ENCODE data around the gene PRKAG2. TPM values are rescaled to one million over a fixed set of nuclear protein-coding genes. Genes with fewer than 3 reads are reported as not detected.

Gene PRKAG2
- total and polyA plus RNA-seq, 2 of the 8 experiments (the other 6 are each of a cell fraction or from before 2014, with no cell fraction given): 7.5 to 18.1 TPM

DNA sequence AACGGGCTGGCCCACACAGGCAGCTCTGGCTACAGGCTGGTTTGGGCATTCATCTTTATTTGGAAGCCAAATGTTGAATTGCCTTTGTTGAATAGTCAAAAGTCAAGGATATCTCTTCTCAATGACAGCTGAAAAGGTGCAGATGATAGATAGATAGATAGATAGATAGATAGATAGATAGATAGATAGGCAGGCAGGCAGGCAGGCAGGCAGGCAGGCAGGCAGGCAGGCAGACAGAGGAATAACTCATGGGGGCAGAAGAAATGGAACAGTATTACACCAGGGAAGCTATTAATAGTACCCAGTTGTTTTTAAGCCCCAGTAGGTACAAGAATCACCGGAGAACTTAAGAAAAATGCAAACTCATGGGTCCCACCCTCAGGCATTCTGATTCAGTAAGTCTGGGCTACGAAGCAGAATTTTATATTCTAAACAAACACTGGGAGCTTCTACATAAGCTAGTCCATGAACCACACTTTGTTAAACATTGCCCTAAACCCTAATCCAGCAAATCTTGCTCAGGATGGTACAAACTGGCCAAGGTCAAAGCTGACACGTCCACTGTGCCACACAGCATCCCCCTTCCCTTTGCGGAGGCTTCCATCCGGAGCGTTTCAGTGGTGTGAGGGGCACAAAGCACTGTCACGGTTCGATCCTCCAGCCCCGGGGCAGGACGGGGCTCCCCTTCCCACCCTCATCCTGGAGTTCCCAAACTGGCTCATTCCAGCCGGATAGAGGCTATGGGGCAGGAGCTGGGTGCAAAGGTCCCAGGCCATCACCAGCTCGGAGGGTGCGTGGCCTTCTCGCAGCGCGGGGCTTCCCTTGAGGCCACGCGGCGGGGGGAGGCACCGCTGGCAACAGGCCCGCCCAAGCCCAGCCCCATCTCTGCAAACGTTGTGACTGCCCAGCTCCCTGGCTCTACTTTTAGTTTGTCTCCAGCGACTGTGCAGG, 6.7 kb downstream of the PRKAG2 start:
- POLR2A ChIA-PET (ENCODE audit: partially characterized antibody): no interaction called here
- H3K4me3 ChIP-seq (ENCODE audit: extremely low read depth in 1 of 4, insufficient read depth in 2 of 4, low read depth in 3 of 4, low read length in 4 of 4): no peak overlapping the region
- CTCF ChIA-PET (ENCODE audit: partially characterized antibody): interaction anchor here (0.6 to 3.5 kb wide), 11 partner anchors 10 to 277 kb away, joined by 3 to 22 read pairs (median 3); no protein-coding TSS in a partner anchor
- H3K56ac ChIP-seq (replicated peaks; ENCODE audit: insufficient read length, low read depth, low read length): no peak overlapping the region
- H3K79me1 ChIP-seq (ENCODE audit: low read depth, low read length): no peaks in the 10 kb centered on the region
- no peak overlapping the region for H2AFZ ChIP-seq (ENCODE audit: low read length)
- WGBS, 2 experiments (ENCODE audit: extremely low coverage in 1 of 2, insufficient coverage in 1 of 2, insufficient read length in 1 of 2, insufficient replicate concordance in 2 of 2, low coverage in 1 of 2, low lambda C conversion rate in 2 of 2, missing lambda C conversion rate in 1 of 2): 93% methylated on average over 23 of the region's 24 CpGs; no CpG with 5 or more reads in 1 of the 2 experiments
- H4K20me1 ChIP-seq (replicated peaks in 1 of 2; ENCODE audit: control insufficient read depth in 1 of 2, insufficient read depth in 2 of 2, low read length in 2 of 2): no peaks in the 10 kb centered on the region
- no peak overlapping the region for H4K5ac ChIP-seq (ENCODE audit: insufficient read length, low read depth, low read length)
- no peaks in the 10 kb centered on the region for H3K36me3 ChIP-seq (ENCODE audit: control insufficient read depth in 2 of 4, insufficient read depth in 4 of 4, low read length in 3 of 4)
- no peak overlapping the region for H2BK12ac ChIP-seq (ENCODE audit: low read depth, low read length)
- H3K4ac ChIP-seq (replicated peaks; ENCODE audit: insufficient read length, low read depth, low read length): no peak overlapping the region
- no peaks in the 10 kb centered on the region for H3K9me3 ChIP-seq (ENCODE audit: insufficient read depth in 2 of 2, low read depth in 1 of 2, low read length in 1 of 2)
- H3K27me3 ChIP-seq (replicated peaks in 1 of 4; ENCODE audit: control insufficient read depth in 3 of 4, extremely low read depth in 1 of 4, insufficient read depth in 3 of 4, low read length in 3 of 4): peaks cover 0 to 3% (median 0%) of the 10 kb centered on the region in 4 experiments; a peak in 3 of 7 replicates
- no peak overlapping the region for H3K23ac ChIP-seq (ENCODE audit: insufficient read length)
- no peak overlapping the region for H2BK15ac ChIP-seq (ENCODE audit: low read length)
- DNase-seq (ENCODE audit: low read depth in 1 of 2, low spot score in 2 of 2) (no peak), FAIRE-seq (no peak)
- no peak overlapping the region for H2BK120ac ChIP-seq (replicated peaks; ENCODE audit: low read depth, low read length)
- no peaks in the 10 kb centered on the region for H3K79me2 ChIP-seq (ENCODE audit: control insufficient read depth in 1 of 2, insufficient read depth in 2 of 2, low read length in 2 of 2)
- H3K4me2 ChIP-seq (ENCODE audit: insufficient read depth in 1 of 2, low read depth in 2 of 2, low read length in 2 of 2): no peak overlapping the region
- no peak overlapping the region for H2AK5ac ChIP-seq (ENCODE audit: low read depth, low read length)
- no peak overlapping the region for H2BK5ac ChIP-seq (ENCODE audit: low read depth, low read length)
- H4K91ac ChIP-seq (replicated peaks; ENCODE audit: insufficient read length, low read length): no peak overlapping the region
- no peak overlapping the region for H3K27ac ChIP-seq (ENCODE audit: low read depth, low read length)
- H2BK20ac ChIP-seq (ENCODE audit: low read length): no peak overlapping the region
- peaks cover 0 to 7% (median 3%) of the 10 kb centered on the region in 4 experiments; a peak in 6 of 7 replicates for H3K4me1 ChIP-seq (replicated peaks in 1 of 4; ENCODE audit: control insufficient read depth in 3 of 4, insufficient read depth in 4 of 4, low read length in 3 of 4)
- no peak overlapping the region for H4K8ac ChIP-seq (ENCODE audit: extremely low read depth, insufficient read depth, low read length)
- no peak overlapping the region for H3K18ac ChIP-seq (ENCODE audit: extremely low read depth, low read length)
- no peak overlapping the region for H3K9ac ChIP-seq (replicated peaks in 1 of 4; ENCODE audit: extremely low read depth in 1 of 4, low read depth in 3 of 4, low read length in 3 of 4)
- peaks cover 3% of the 10 kb centered on the region; the same call in 1 of the 2 replicates for H3K23me2 ChIP-seq (ENCODE audit: low read depth, low read length)
- H3K14ac ChIP-seq (ENCODE audit: insufficient read length): no peak overlapping the region
- TF ChIP-seq FOSL1 (IDR thresholded peaks at IDR 0.05; ENCODE audit: insufficient read depth, low read depth, low read length) (no peak), PHF8 (conservative IDR thresholded peaks at IDR 0.05; ENCODE audit: low read depth, low read length) (no peak), CBX8 (IDR thresholded peaks at IDR 0.05; ENCODE audit: borderline replicate concordance, low read depth, low read length) (no peak), BACH1 (IDR thresholded peaks at IDR 0.05; ENCODE audit: low read length) (no peak), SIN3A (conservative IDR thresholded peaks at IDR 0.05 in 1 of 2, IDR thresholded peaks at IDR 0.05 in 1 of 2; ENCODE audit: low read depth in 1 of 2, low read length in 2 of 2) (no peak), RFX5 (IDR thresholded peaks at IDR 0.05; ENCODE audit: borderline replicate concordance, low read depth, low read length) (no peak), CHD2 (IDR thresholded peaks at IDR 0.05; ENCODE audit: low read length) (no peak), GTF2F1 (IDR thresholded peaks at IDR 0.05; ENCODE audit: borderline replicate concordance, low read depth, low read length) (no peak)
- TF ChIP-seq, protein P1, sequence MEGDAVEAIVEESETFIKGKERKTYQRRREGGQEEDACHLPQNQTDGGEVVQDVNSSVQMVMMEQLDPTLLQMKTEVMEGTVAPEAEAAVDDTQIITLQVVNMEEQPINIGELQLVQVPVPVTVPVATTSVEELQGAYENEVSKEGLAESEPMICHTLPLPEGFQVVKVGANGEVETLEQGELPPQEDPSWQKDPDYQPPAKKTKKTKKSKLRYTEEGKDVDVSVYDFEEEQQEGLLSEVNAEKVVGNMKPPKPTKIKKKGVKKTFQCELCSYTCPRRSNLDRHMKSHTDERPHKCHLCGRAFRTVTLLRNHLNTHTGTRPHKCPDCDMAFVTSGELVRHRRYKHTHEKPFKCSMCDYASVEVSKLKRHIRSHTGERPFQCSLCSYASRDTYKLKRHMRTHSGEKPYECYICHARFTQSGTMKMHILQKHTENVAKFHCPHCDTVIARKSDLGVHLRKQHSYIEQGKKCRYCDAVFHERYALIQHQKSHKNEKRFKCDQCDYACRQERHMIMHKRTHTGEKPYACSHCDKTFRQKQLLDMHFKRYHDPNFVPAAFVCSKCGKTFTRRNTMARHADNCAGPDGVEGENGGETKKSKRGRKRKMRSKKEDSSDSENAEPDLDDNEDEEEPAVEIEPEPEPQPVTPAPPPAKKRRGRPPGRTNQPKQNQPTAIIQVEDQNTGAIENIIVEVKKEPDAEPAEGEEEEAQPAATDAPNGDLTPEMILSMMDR (IDR thresholded peaks at IDR 0.05; ENCODE audit: control extremely low read depth in 1 of 3, insufficient read depth in 1 of 3, low read depth in 1 of 3, low read length in 3 of 3): no peak

All from H1 (cell line).